Fibroblast of peridontal ligament (primary cell): Measurements from ENCODE around the gene PRELID1.
"Not testable (repeated sequence)": the region's sequence is repeated elsewhere in the genome, so short reads cannot be mapped to it uniquely, and the experiment has no call there.

Experiments
- DNase-seq: peaks from one replicate; pipeline ENCODE4 v3.0.0-alpha.2; 2010; ENCODE audit errors: extremely low read depth

PRELID1 gene

GRCh38 chr5:177300236-177300880 lies 3.2 kb upstream of the PRELID1 start:
- peak; percentile 68 for DNase-seq

- no peak for DNase-seq
These were observed 2.6 kb upstream of the PRELID1 start for GRCh38 chr5:177300951-177301350.

- DNase-seq: no peak
These were observed 2.0 kb upstream of the PRELID1 start for GRCh38 chr5:177301503-177302165.

- DNase-seq: peak; percentile 24
These were observed 1.1 kb upstream of the PRELID1 start for GRCh38 chr5:177302354-177303110.

GRCh38 chr5:177303925-177304391 lies 359 bp downstream of the PRELID1 start:
- DNase-seq: peak; percentile 19

- DNase-seq: peak; percentile 7
These were observed 957 bp downstream of the PRELID1 start for GRCh38 chr5:177304392-177305119.

GRCh38 chr5:177306103-177306640 lies 2.6 kb downstream of the PRELID1 start:
- not testable (repeated sequence) for DNase-seq

GRCh38 chr5:177306674-177307543 lies 3.3 kb downstream of the PRELID1 start:
- peak; percentile 18 for DNase-seq

- no peak for DNase-seq
These were observed 4.2 kb downstream of the PRELID1 start for GRCh38 chr5:177307544-177308363.

- DNase-seq: no peak
These were observed 5.1 kb downstream of the PRELID1 start for GRCh38 chr5:177308740-177309139.

- peak; percentile 56 for DNase-seq
These were observed 6.0 kb downstream of the PRELID1 start for GRCh38 chr5:177309351-177310191.

GRCh38 chr5:177310332-177310731 lies 6.7 kb downstream of the PRELID1 start:
- no peak for DNase-seq

GRCh38 chr5:177310757-177311391 lies 7.3 kb downstream of the PRELID1 start:
- no peak for DNase-seq

- no peak for DNase-seq
These were observed 7.8 kb downstream of the PRELID1 start for GRCh38 chr5:177311392-177311722.

- DNase-seq: peak; percentile 86
These were observed 8.4 kb downstream of the PRELID1 start, which contains the start of gene MXD3 for GRCh38 chr5:177311723-177312648. Gene MXD3 (minus strand): TSS chr5:177311898. CDS start chr5:177311830, 68 bp downstream.

GRCh38 chr5:177312649-177313181 lies 9.1 kb downstream of the PRELID1 start:
- DNase-seq: peak; percentile 9
